ENCODE results near the gene CALM3.
A peak's percentile ranks its signal among the peaks of the same experiment; 100 is the strongest.
"Not testable (repeated sequence)": the region's sequence is repeated elsewhere in the genome, so short reads cannot be mapped to it uniquely, and the experiment has no call there.

Gene CALM3

GRCh38 chr19:46601318-46602224, at the start of gene CALM3:
CALM3 (plus strand) TSS chr19:46601330; CDS start chr19:46601435, 105 bp downstream.
- peaks cover 45% of the 10 kb centered on the region for H3K4me1 Mint-ChIP-seq
- H3K36me3 Mint-ChIP-seq = peaks cover 47% of the 10 kb centered on the region
- peak within 1 kb of the TSS; percentile 91 for H3K4me3 Mint-ChIP-seq
- DNase-seq (ENCODE audit: low spot score in 2 of 2) (no peak), ATAC-seq (no peak)
- H3K27ac Mint-ChIP-seq = peak within 1 kb of the TSS; percentile 100
- peaks cover 7% of the 10 kb centered on the region for H3K9me3 Mint-ChIP-seq

GRCh38 chr19:46552891-46553290, 48.2 kb upstream of the CALM3 start:
- peaks cover 5% of the 10 kb centered on the region for H3K9me3 Mint-ChIP-seq
- no peaks in the 10 kb centered on the region for H3K4me1 Mint-ChIP-seq
- no peaks in the 10 kb centered on the region for H3K36me3 Mint-ChIP-seq
- DNase-seq (ENCODE audit: low spot score in 2 of 2) = no peak
- H3K4me3 Mint-ChIP-seq = no peak overlapping the region
- no peak overlapping the region for H3K27ac Mint-ChIP-seq
- no peak for ATAC-seq

GRCh38 chr19:46554161-46554560, 47.0 kb upstream of the CALM3 start:
- Mint-ChIP-seq H3K36me3 (no peaks in the 10 kb centered on the region), H3K9me3 (peaks cover 5% of the 10 kb centered on the region), H3K27ac (no peak overlapping the region), H3K4me1 (no peaks in the 10 kb centered on the region), H3K4me3 (no peak overlapping the region)
- DNase-seq (ENCODE audit: low spot score in 2 of 2) (no peak), ATAC-seq (no peak)

GRCh38 chr19:46555628-46556280, 45.4 kb upstream of the CALM3 start:
- Mint-ChIP-seq H3K4me1 (no peaks in the 10 kb centered on the region), H3K27ac (no peak overlapping the region), H3K9me3 (peaks cover 5% of the 10 kb centered on the region), H3K36me3 (no peaks in the 10 kb centered on the region), H3K4me3 (no peak overlapping the region)
- DNase-seq (ENCODE audit: low spot score in 2 of 2) (no peak), ATAC-seq (no peak)

GRCh38 chr19:46556471-46556870, 44.7 kb upstream of the CALM3 start:
- H3K27ac Mint-ChIP-seq; H3K4me1 Mint-ChIP-seq; ATAC-seq; H3K36me3 Mint-ChIP-seq; DNase-seq (ENCODE audit: low spot score in 2 of 2); H3K4me3 Mint-ChIP-seq; H3K9me3 Mint-ChIP-seq: not testable (repeated sequence)

GRCh38 chr19:46559203-46559602, 41.9 kb upstream of the CALM3 start:
- Mint-ChIP-seq H3K4me1 (peaks cover 6% of the 10 kb centered on the region), H3K36me3 (no peaks in the 10 kb centered on the region), H3K9me3 (no peaks in the 10 kb centered on the region), H3K27ac (no peak overlapping the region), H3K4me3 (no peak overlapping the region)
- DNase-seq (ENCODE audit: low spot score in 2 of 2) = no peak
- no peak for ATAC-seq

- not testable (repeated sequence) for H3K9me3 Mint-ChIP-seq; H3K4me3 Mint-ChIP-seq; ATAC-seq; H3K4me1 Mint-ChIP-seq; H3K27ac Mint-ChIP-seq; H3K36me3 Mint-ChIP-seq; DNase-seq (ENCODE audit: low spot score in 2 of 2)
Measured at GRCh38 chr19:46559675-46560074, 41.5 kb upstream of the CALM3 start.

GRCh38 chr19:46564701-46565100, 36.4 kb upstream of the CALM3 start:
- Mint-ChIP-seq H3K27ac (no peak overlapping the region), H3K9me3 (no peaks in the 10 kb centered on the region)

GRCh38 chr19:46571495-46571894, 29.6 kb upstream of the CALM3 start:
- Mint-ChIP-seq H3K36me3 (no peaks in the 10 kb centered on the region), H3K4me3 (no peak overlapping the region), H3K9me3 (no peaks in the 10 kb centered on the region), H3K4me1 (peaks cover 8% of the 10 kb centered on the region), H3K27ac (no peak overlapping the region)
- ATAC-seq (no peak), DNase-seq (ENCODE audit: low spot score in 2 of 2) (no peak)

More at GRCh38 chr19:46564701-46565100, 36.4 kb upstream of the CALM3 start:
- DNase-seq (ENCODE audit: low spot score in 2 of 2) = no peak
- no peak for ATAC-seq
- no peaks in the 10 kb centered on the region for H3K36me3 Mint-ChIP-seq
- H3K4me1 Mint-ChIP-seq = peaks cover 6% of the 10 kb centered on the region
- no peak overlapping the region for H3K4me3 Mint-ChIP-seq

- DNase-seq (ENCODE audit: low spot score in 2 of 2) (no peak), ATAC-seq (no peak)
- Mint-ChIP-seq H3K4me3 (no peak overlapping the region), H3K36me3 (no peaks in the 10 kb centered on the region), H3K9me3 (no peaks in the 10 kb centered on the region), H3K27ac (no peak overlapping the region), H3K4me1 (peaks cover 8% of the 10 kb centered on the region)
Measured at GRCh38 chr19:46573679-46574498, 27.2 kb upstream of the CALM3 start.

- H3K36me3 Mint-ChIP-seq = no peaks in the 10 kb centered on the region
- no peaks in the 10 kb centered on the region for H3K9me3 Mint-ChIP-seq
- H3K4me3 Mint-ChIP-seq = no peak overlapping the region
- DNase-seq (ENCODE audit: low spot score in 2 of 2) = no peak
- peaks cover 13% of the 10 kb centered on the region for H3K4me1 Mint-ChIP-seq
- no peak for ATAC-seq
- H3K27ac Mint-ChIP-seq = no peak overlapping the region
Measured at GRCh38 chr19:46574533-46574932, 26.6 kb upstream of the CALM3 start.

- no peaks in the 10 kb centered on the region for H3K9me3 Mint-ChIP-seq
- no peaks in the 10 kb centered on the region for H3K36me3 Mint-ChIP-seq
- H3K27ac Mint-ChIP-seq = no peak overlapping the region
Measured at GRCh38 chr19:46578450-46578849, 22.7 kb upstream of the CALM3 start.

GRCh38 chr19:46579361-46579879, 21.7 kb upstream of the CALM3 start:
- Mint-ChIP-seq H3K4me3 (no peak overlapping the region), H3K36me3 (no peaks in the 10 kb centered on the region), H3K4me1 (peaks cover 13% of the 10 kb centered on the region), H3K9me3 (no peaks in the 10 kb centered on the region), H3K27ac (no peak overlapping the region)
- ATAC-seq (peak; percentile 58), DNase-seq (ENCODE audit: low spot score in 2 of 2) (peak in 1 of 2 donors; percentile 77)

More at GRCh38 chr19:46578450-46578849, 22.7 kb upstream of the CALM3 start:
- Mint-ChIP-seq H3K4me1 (peaks cover 17% of the 10 kb centered on the region), H3K4me3 (no peak overlapping the region)
- DNase-seq (ENCODE audit: low spot score in 2 of 2) (peak in 1 of 2 donors; percentile 43), ATAC-seq (no peak)

GRCh38 chr19:46580247-46580646, 20.9 kb upstream of the CALM3 start:
- no peak overlapping the region for H3K27ac Mint-ChIP-seq
- H3K9me3 Mint-ChIP-seq = no peaks in the 10 kb centered on the region
- H3K4me3 Mint-ChIP-seq = no peak overlapping the region
- peak in 1 of 2 donors; percentile 28 for DNase-seq (ENCODE audit: low spot score in 2 of 2)
- H3K4me1 Mint-ChIP-seq = peaks cover 9% of the 10 kb centered on the region
- ATAC-seq = no peak
- no peaks in the 10 kb centered on the region for H3K36me3 Mint-ChIP-seq

GRCh38 chr19:46585539-46585938, 15.6 kb upstream of the CALM3 start:
- H3K27ac Mint-ChIP-seq = no peak overlapping the region
- ATAC-seq (no peak), DNase-seq (ENCODE audit: low spot score in 2 of 2) (no peak)
- no peaks in the 10 kb centered on the region for H3K36me3 Mint-ChIP-seq
- no peaks in the 10 kb centered on the region for H3K4me1 Mint-ChIP-seq
- H3K9me3 Mint-ChIP-seq = no peaks in the 10 kb centered on the region
- no peak overlapping the region for H3K4me3 Mint-ChIP-seq
